Testis (tissue), 2 donors: ENCODE data around the gene NPB.

Source experiments
- CTCF ChIP-seq, 3 experiments: fragments of 450-650 bp in 2 of 3; fragments of 200-600 bp in 1 of 3; sonication (generic) in 1 of 3; IDR thresholded peaks; one replicate each; pipeline ENCODE4 v1.5.1; 2016 to 2019; ENCODE audit warnings: antibody characterized with exemption in 3 of 3, mild to moderate bottlenecking in 2 of 3, moderate library complexity in 1 of 3
- POLR2A ChIP-seq: fragments of 450-650 bp; IDR thresholded peaks from one replicate; pipeline ENCODE4 v1.6.1; 2017; ENCODE audit warnings: antibody characterized with exemption, mild to moderate bottlenecking, moderate library complexity

DNA sequence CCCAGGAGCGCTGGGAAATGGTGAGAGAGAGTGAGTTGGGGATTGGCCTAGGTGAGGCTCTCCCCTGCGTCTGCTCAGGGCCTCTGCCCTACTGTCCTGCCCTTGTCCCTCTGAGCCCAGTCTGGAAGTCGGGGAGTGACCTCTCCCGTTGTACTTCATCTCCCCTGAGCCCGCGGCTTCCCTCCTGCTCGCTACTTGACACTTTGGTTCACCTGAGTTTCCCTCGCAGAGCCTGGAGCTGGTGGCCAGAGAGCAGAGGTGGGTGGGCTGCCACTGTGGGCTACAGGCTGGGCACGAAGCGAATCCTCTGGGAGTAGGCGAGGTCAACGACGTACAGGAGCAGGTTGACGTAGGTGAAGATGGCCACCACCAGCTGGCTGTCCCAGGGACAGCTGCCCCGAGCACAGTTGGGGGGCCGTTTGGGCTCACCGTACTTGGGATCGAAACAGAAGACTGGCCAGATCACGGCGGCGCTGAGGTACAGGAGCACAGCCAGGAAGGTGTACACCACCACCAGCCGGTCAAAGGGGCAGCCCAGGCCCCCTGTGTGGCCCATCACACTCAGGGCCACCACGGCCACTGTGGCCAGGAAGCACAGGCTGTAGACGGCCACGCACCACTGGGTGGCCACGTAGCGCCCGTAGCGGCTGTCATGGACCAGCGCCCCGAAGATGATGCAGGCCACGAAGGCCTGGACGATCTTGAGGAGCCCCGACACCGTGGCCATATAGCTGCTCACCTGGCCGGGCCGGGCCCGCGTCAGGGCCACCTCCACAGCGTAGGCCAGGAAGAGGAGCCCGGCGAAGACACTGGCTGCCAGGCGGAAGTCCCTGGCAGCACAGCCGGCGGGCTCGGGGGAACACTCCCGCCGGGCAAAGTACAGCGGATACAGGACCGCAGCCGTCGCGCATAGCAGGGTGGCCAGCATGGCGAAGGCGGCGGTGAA, 38.8 kb downstream of the NPB start:
- TF ChIP-seq POLR2A (no peak), CTCF (IDR thresholded peaks at IDR 0.05) (no peak)
